T-helper 17 cell (primary cell): ENCODE data around the gene C1GALT1C1. TPM values are rescaled to one million over a fixed set of nuclear protein-coding genes. Genes with fewer than 3 reads are reported as not detected.
"Not testable (repeated sequence)": the region's sequence is repeated elsewhere in the genome, so short reads cannot be mapped to it uniquely, and the experiment has no call there.

Source experiments
- ATAC-seq: fragments of 150-1000 bp; cut with Tn5 transposase; 2 replicates; pipeline ENCODE4 v1.10.0; 2021; ENCODE audit warnings: mild to moderate bottlenecking, moderate library complexity
- DNase-seq, 3 donors: peaks; one replicate each; pipeline versions ENCODE4 v3.0.0 to v3.0.0-alpha.2; 2020 to 2021
- H3K9me3 ChIP-seq: one replicate; pipeline ENCODE4 v1.7.0; 2013; ENCODE audit warnings: low read length, mild to moderate bottlenecking; ENCODE audit not compliant: control insufficient read depth, poor library complexity, severe bottlenecking
- H3K27ac Mint-ChIP-seq: one replicate; pipeline ENCODE4 v1.8.0; 2022; ENCODE audit warnings: mild to moderate bottlenecking, moderate library complexity, mixed read lengths
- H3K27me3 Mint-ChIP-seq: one replicate; pipeline ENCODE4 v1.8.0; 2022; ENCODE audit warnings: mixed read lengths
- H3K36me3 Mint-ChIP-seq: one replicate; pipeline ENCODE4 v1.8.0; 2022; ENCODE audit warnings: low read depth, mixed read lengths
- H3K4me1 Mint-ChIP-seq: one replicate; pipeline ENCODE4 v1.8.0; 2022; ENCODE audit warnings: mild to moderate bottlenecking, mixed read lengths
- H3K4me3 Mint-ChIP-seq: one replicate; pipeline ENCODE4 v1.8.0; 2022; ENCODE audit warnings: mild to moderate bottlenecking, moderate library complexity, mixed read lengths
- total RNA-seq, 4 donors: library from RNA in 2 of 4; stranded (reverse) in 2 of 4; gene quantifications; one replicate each; pipeline ENCODE4 v1.2.3 and lab custom pipeline; 2022 to 2026

The C1GALT1C1 gene
- 1 to 10 TPM; 4.3 to 5.4 TPM for total RNA-seq
- total RNA-seq (lab: John Stamatoyannopoulos, UW), result 8.1 to 33.4 reads per million in 2 donors

DNA sequence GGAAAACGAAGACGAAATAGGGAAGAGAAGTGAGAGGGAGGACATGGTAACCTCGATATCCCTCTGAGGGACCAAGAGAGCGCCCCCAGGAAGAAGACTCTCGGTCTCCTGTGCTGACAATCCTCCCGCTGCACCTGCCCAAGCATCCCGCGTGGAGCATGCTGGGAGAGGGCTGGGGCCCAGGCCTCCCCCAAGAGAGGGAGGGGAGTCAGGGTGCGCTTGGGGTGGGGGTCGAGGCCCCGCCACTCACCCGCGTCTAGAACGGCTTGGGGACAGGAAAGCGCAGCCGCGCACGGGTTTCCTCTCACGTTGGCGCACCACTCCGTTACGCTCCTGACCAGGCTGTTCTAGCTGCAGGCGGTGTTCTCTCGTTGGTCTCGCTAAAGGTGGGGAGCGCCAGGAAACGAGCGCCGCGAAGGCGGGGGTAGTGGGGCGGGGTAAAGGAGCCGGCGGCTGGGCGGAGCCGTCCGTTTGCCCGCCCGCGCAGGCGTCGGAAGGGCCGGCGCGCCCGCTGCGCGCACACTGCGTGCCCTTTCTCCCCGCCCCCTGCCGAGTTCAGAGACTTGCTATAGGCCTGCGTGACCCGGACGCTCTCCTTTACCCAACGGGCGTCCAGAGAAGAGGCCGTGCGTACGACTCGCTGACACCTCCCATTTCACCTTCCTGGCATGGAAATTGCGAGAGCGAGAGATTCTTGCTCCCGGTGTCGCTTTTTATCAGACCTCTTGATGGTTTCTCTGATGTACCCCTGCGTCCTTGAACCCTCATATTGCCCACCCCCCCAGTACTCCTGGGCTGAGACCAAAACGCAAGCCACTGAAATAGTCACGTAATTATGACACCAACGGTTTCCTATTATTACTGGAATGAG, at the start of gene C1GALT1C1:
Gene C1GALT1C1, minus strand, starts transcription at position 388 of the 871 bp plus-strand sequence. CDS start 2,888 bp downstream, outside the sequence.
- Mint-ChIP-seq H3K27me3 (no peaks in the 10 kb centered on the region), H3K36me3 (no peaks in the 10 kb centered on the region), H3K4me1 (peaks cover 9% of the 10 kb centered on the region), H3K4me3 (peak within 1 kb of the TSS; percentile 92), H3K27ac (peak within 1 kb of the TSS; percentile 93)
- ATAC-seq (peak; percentile 92), DNase-seq (peak; percentile 82 to 87 (median 83))
- H3K9me3 ChIP-seq, result no peaks in the 10 kb centered on the region

DNA sequence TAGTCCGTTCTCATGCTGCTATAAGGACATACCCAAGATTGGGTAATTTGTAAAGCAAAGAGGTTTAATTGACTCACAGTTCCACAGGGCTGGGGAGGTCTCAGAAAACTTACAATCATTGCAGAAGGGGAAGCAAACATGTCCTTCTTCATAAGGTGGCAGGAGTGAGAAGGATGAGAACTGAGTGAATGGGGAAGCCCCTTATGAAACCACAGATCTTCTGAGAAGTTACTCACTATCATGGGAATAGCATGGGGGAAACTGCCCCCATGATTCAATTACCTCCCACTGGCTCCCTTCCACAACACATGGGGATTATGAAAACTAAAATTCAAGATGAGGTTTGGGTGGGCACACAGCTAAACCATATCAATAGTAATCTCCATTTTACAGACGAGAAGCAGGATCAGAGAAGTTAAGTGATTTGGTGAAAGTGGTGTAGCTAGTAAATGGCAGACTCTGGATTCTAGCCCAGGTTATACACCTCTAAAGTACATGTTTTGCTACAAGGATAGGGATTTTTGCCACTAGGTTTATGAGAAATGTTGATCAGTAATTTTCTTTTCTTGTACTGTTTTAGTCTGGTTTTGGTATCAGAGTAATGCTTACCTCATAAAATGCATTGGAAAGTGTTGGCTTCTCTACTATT, 47.3 kb upstream of the C1GALT1C1 start:
- Mint-ChIP-seq H3K4me3 (no peak overlapping the region), H3K27ac (no peak overlapping the region), H3K27me3 (no peaks in the 10 kb centered on the region), H3K4me1 (peaks cover 3% of the 10 kb centered on the region), H3K36me3 (peaks cover 4% of the 10 kb centered on the region)
- no peak for DNase-seq
- no peaks in the 10 kb centered on the region for H3K9me3 ChIP-seq
- ATAC-seq, result no peak

DNA sequence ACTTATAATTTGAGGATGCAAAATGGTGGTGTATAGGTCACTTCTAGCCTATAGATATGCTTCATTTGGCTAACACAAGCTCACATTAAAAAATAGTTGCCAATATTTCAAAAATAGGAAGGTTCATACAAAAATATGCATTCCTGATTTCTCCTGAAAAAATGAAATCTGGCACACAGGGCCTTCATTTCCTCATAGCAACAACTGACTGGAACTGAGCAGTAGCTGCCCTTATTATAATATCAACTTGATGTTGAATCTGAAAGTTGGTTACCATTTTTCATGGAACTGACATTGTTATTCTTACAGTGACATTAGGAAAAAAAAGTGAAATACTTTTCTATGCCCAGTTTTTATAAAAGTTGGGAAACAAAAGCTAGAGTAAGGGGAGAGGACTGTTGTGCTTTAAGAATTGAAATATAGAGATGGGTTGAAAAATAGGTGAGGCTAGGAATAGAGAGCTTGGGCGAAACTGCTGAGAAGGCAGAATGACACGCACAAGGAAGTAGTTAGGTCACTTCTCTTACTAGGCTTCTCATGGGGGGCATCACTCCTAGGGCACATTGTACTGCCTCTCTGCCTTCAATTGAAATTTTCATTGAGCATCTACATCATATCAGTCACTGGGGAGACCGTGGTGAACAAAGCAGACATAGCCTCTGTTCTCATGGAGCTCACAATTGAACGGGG, 43.1 kb upstream of the C1GALT1C1 start:
- H3K36me3 Mint-ChIP-seq, result peaks cover 7% of the 10 kb centered on the region
- ATAC-seq, result no peak
- no peaks in the 10 kb centered on the region for H3K27me3 Mint-ChIP-seq
- H3K9me3 ChIP-seq, result no peaks in the 10 kb centered on the region
- DNase-seq, result no peak
- H3K27ac Mint-ChIP-seq, result no peak overlapping the region
- no peaks in the 10 kb centered on the region for H3K4me1 Mint-ChIP-seq
- H3K4me3 Mint-ChIP-seq, result no peak overlapping the region

DNA sequence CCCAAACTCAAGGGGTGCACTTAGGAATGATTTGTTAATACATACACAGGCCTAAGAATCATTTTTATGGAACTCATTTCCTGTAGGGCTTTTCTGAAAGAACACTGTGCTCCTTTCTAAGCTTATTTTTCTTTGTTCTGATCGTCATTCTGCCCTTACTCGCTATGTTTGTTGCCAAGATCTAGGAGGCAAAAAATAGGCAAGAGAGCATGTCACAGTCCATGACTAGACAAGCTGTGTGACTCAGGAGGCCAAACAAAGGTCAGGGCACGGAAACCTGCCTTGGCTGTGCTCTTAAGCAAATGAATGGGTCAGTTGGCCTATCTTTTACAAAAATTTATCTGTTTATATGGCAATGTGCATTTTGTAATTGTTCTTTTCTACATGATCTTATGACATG, 42.5 kb upstream of the C1GALT1C1 start:
- H3K4me3 Mint-ChIP-seq, result no peak overlapping the region
- H3K9me3 ChIP-seq, result no peaks in the 10 kb centered on the region
- ATAC-seq, result no peak
- H3K36me3 Mint-ChIP-seq, result peaks cover 7% of the 10 kb centered on the region
- no peak overlapping the region for H3K27ac Mint-ChIP-seq
- H3K27me3 Mint-ChIP-seq, result no peaks in the 10 kb centered on the region
- no peak for DNase-seq
- H3K4me1 Mint-ChIP-seq, result no peaks in the 10 kb centered on the region

DNA sequence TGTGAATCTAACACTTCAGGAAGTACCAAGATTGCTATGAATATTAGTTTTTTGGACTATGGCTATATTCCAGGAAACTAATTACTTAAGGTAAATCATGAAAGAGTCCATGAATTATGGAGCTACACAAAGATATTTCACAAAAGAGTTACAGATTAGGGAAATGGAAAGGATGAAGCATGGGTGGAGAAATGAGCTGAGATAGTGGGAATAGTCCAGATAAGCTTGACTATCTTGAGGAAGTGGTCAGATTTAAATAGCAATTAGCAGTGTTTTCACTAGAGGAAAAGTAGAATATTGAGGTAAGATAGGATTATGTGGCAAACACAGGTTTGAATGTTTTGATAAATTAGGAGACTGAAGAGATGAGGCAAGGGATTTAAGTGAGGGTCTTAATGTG, 42.1 kb upstream of the C1GALT1C1 start:
- Mint-ChIP-seq H3K4me1 (no peaks in the 10 kb centered on the region), H3K27ac (no peak overlapping the region), H3K27me3 (no peaks in the 10 kb centered on the region), H3K36me3 (peaks cover 7% of the 10 kb centered on the region), H3K4me3 (peak overlapping the region; percentile 45)
- DNase-seq (no peak), ATAC-seq (no peak)
- H3K9me3 ChIP-seq, result no peaks in the 10 kb centered on the region

DNA sequence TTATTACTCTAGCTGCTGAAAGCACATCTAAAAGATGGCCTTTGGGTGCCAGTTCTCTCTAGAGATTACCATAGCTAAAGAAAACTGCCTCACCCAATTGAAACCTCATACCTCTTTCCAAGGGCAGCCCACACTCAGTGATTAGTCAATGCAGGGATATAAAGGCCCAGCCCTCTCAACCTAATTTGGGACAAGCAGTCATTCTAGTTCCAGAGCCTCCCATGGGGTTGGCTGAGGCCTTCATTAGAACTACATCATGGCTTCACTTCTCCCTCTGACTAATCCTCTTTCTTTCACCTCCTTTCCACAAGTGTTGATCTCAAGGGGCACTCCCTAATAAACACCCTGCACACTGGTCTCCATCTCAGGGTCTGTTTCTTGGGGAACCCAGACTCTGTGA, 38.5 kb upstream of the C1GALT1C1 start:
- DNase-seq (no peak), ATAC-seq (no peak)
- H3K4me3 Mint-ChIP-seq, result no peak overlapping the region
- H3K4me1 Mint-ChIP-seq, result peaks cover 5% of the 10 kb centered on the region
- H3K36me3 Mint-ChIP-seq, result peaks cover 3% of the 10 kb centered on the region
- no peak overlapping the region for H3K27ac Mint-ChIP-seq
- H3K9me3 ChIP-seq, result no peaks in the 10 kb centered on the region
- H3K27me3 Mint-ChIP-seq, result no peaks in the 10 kb centered on the region

DNA sequence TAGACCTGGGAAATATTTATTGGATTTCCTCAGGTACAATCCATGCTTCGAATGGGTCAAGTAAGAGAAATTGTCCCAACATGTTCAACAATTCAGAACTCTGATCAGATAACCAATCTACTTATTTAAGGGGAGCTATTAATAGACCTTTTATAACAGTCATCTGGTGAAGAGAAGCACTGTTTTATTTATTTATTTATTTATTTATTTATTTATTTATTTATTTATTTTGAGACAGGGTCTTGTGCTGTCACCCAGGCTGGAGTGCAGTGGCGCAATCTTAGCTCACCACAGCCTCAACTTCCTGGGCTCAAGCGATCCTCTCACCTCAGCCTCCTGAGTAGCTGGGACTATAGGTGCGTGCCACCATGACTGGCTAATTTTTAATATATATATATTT, 34.7 kb upstream of the C1GALT1C1 start:
- H3K4me3 Mint-ChIP-seq, H3K27me3 Mint-ChIP-seq, H3K27ac Mint-ChIP-seq, DNase-seq, H3K4me1 Mint-ChIP-seq, H3K36me3 Mint-ChIP-seq, ATAC-seq, H3K9me3 ChIP-seq: not testable (repeated sequence)

DNA sequence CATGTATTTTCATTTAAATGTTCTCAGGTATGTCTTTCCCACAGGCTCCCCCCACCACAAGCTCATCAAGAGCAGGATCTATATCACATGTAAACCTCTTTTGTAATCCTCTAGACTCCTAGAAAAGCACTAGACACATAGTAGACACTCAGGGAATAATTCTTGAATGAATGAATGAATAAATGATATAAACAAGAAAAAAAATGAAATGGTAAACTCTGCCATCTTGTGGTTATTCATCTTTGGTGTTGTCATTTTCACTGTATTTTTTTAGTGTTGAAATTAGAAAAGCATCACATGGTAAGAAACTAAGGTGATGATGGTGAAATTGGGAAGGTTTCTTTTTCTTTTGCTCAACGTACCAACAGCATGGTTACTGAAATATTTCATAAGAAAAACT, 34.2 kb upstream of the C1GALT1C1 start:
- H3K9me3 ChIP-seq, result no peaks in the 10 kb centered on the region
- no peak for ATAC-seq
- H3K36me3 Mint-ChIP-seq, result no peaks in the 10 kb centered on the region
- H3K4me1 Mint-ChIP-seq, result peaks cover 5% of the 10 kb centered on the region
- H3K4me3 Mint-ChIP-seq, result peak overlapping the region; percentile 7
- no peaks in the 10 kb centered on the region for H3K27me3 Mint-ChIP-seq
- no peak overlapping the region for H3K27ac Mint-ChIP-seq
- DNase-seq, result no peak

DNA sequence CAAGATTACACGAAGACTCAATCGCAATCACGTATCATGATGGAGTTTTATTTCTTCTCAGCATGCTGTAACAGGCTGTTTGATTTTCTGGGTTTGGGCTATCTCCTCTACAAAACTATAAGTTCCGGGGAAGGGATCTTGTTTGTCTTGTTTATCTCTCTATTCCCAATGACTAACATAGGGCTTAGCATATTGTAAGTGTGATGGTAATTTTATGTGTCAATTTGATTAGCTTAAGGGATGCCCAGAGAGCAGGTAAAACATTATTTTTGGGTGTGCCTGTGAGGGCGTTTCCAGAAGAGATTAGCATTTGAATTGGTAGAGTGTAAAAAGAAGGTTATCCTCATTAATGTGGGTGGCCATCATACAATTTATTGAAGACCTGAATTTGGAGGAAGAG, 32.8 kb upstream of the C1GALT1C1 start:
- no peak overlapping the region for H3K4me3 Mint-ChIP-seq
- ATAC-seq, result no peak
- H3K36me3 Mint-ChIP-seq, result no peaks in the 10 kb centered on the region
- H3K4me1 Mint-ChIP-seq, result peaks cover 5% of the 10 kb centered on the region
- no peaks in the 10 kb centered on the region for H3K27me3 Mint-ChIP-seq
- H3K27ac Mint-ChIP-seq, result no peak overlapping the region
- H3K9me3 ChIP-seq, result no peaks in the 10 kb centered on the region
- DNase-seq, result no peak

DNA sequence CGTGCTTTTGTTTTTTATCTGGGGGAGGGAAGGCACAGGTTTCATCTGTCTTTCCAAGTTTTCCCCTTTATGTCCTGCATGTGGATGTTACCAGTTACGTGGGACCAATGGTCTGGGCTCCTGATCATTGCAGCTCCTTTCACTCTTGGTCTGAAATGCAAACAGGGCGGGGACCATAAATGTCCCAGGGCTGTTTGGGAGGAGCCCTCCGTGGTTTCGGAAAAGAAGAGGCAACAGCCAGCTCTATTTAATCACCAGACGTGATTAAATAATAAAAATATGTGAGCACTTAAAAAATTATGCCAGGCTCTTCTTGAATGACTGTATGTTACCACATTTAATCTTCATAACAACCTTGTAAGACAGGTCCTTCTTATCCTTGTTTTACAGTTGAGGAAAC, 30.8 kb upstream of the C1GALT1C1 start:
- H3K9me3 ChIP-seq, result no peaks in the 10 kb centered on the region
- H3K4me1 Mint-ChIP-seq, result peaks cover 5% of the 10 kb centered on the region
- no peaks in the 10 kb centered on the region for H3K27me3 Mint-ChIP-seq
- no peak overlapping the region for H3K27ac Mint-ChIP-seq
- H3K36me3 Mint-ChIP-seq, result no peaks in the 10 kb centered on the region
- ATAC-seq (no peak), DNase-seq (no peak)
- no peak overlapping the region for H3K4me3 Mint-ChIP-seq

DNA sequence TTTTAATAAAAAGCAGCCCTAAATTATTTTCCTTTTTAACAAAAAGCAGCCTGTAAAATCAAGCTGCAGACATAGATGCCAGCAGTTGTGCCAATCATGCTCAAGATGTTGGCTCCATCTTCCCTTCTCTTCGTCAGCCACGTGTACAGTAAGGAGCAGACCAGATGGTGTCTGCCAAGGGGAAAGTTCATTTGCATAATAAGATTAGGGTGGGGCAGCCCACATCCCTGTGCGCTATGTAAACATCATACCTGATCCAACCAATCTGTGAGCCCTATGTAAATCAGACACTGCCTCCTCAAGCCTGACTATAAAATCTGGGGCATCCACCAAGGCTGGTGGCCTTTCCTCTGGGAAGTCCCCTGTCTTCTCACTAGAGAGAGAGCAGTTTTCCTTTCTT, 23.1 kb upstream of the C1GALT1C1 start:
- no peak overlapping the region for H3K4me3 Mint-ChIP-seq
- H3K36me3 Mint-ChIP-seq, result peaks cover 2% of the 10 kb centered on the region
- no peaks in the 10 kb centered on the region for H3K9me3 ChIP-seq

DNA sequence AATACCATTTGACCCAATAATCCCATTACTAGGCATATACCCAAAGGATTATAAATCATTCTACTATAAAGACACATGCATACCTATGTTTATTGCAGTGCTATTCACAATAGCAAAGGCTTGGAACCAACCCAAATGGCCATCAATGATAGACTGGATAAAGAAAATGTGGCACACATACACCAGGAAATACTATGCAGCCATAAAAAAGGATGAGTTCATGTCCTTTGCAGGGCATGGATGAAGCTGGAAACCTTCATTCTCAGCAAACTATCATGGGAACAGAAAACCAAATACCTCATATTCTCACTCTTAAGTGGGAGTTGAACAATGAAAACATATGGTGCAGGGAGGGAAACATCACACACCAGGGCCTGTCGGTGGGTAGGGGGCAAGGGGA, 22.4 kb upstream of the C1GALT1C1 start:
- H3K4me1 Mint-ChIP-seq, DNase-seq, H3K4me3 Mint-ChIP-seq, H3K27me3 Mint-ChIP-seq, H3K36me3 Mint-ChIP-seq, H3K9me3 ChIP-seq, ATAC-seq, H3K27ac Mint-ChIP-seq: not testable (repeated sequence)

More for the DNA sequence above, 23.1 kb upstream of the C1GALT1C1 start:
- Mint-ChIP-seq H3K27me3 (no peaks in the 10 kb centered on the region), H3K27ac (no peak overlapping the region), H3K4me1 (no peaks in the 10 kb centered on the region)
- DNase-seq (no peak), ATAC-seq (no peak)

DNA sequence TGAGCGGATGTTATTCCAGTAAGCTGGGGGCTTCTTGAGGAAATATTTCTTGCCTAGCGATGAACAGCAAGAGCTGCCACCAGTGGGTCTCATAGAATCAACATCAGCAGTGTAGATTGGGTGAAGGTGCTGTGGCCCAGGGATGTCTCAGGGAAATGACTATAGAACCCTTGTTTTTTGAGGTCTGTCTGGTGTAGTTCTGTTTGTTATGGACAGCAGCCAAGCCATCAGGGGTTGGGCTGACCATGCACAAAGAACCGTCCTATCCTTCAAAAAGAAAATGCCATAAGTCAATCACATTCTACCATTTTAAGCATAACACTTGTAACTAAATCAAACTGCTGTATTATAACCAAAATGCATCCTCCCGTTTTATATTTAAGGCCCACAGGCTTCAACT, 17.3 kb upstream of the C1GALT1C1 start:
- Mint-ChIP-seq H3K4me3 (no peak overlapping the region), H3K36me3 (peaks cover 5% of the 10 kb centered on the region), H3K4me1 (peaks cover 2% of the 10 kb centered on the region), H3K27me3 (no peaks in the 10 kb centered on the region), H3K27ac (no peak overlapping the region)
- DNase-seq (no peak), ATAC-seq (no peak)
- H3K9me3 ChIP-seq, result no peaks in the 10 kb centered on the region
